HG03432 (cell line): ENCODE measurements around the gene ROBO3.

Experiments used
- ATAC-seq: cut with Tn5 transposase; IDR thresholded peaks from one replicate; pipeline ENCODE4 v1.9.1; 2021; ENCODE audit warnings: mild to moderate bottlenecking, moderate library complexity; ENCODE audit not compliant: unreplicated experiment

The ROBO3 gene

DNA sequence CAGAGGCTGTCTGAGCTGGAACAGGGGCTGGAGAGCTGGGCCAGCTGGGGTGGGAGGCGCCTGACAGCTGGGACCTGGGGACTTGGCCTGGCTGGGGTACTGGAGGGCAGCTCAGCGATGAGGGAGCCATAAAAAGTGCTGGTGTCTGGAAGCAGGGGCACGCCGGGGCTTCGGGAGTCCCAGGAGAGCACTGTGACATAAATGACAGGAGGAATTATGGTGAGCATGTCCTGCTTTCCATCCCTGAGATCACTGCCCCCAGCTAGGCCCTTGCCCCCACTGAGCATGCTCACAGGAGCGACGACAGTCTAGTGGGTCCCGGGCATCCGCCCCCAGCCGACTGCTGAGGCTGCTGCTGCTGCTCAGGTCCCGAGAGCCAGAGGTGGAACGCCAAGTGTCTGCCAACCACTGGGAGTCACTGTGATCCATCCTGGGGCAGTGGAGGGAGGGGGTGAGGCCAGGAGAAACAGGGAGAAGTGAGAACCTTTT is 26.2 kb downstream of the ROBO3 start:
- ATAC-seq = no peak

GRCh38 chr11:124892146-124892545 is 26.9 kb downstream of the ROBO3 start:
- ATAC-seq = no peak

DNA sequence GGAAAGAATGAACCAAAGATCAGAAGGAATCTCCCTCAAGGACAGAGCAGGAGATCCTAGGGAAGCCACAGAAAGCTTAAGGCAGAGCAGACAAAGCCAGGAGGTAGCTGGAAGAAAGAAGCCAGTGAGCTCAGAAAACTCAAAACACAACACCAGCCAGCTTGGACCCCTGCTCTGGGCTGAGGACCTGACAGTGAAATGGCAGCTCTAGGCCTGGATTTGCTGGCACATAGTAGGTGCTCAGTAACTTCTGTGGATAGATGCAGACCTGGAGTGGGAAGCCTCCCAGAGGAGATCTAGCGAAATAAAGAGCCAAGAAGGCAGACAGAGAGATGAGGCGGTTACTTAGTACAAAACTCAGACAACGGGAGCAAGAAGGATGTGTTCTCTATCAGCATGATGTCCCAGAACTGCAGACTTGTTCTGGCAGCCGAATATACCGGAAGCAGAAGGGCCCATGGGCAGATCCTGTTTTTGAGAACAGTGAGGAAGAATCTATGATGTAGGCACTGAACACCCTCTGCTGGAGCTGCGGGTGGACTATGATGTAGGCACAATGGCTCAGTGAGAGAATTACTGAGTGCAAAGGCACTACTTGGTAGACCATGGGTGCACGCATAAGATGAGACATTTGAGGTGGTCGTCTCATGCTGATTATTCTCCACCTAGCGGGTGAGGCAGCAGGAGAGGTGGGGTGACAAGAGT is 27.7 kb downstream of the ROBO3 start:
- ATAC-seq = no peak

- ATAC-seq = no peak
These were observed 28.7 kb downstream of the ROBO3 start for GRCh38 chr11:124893781-124894401.

DNA sequence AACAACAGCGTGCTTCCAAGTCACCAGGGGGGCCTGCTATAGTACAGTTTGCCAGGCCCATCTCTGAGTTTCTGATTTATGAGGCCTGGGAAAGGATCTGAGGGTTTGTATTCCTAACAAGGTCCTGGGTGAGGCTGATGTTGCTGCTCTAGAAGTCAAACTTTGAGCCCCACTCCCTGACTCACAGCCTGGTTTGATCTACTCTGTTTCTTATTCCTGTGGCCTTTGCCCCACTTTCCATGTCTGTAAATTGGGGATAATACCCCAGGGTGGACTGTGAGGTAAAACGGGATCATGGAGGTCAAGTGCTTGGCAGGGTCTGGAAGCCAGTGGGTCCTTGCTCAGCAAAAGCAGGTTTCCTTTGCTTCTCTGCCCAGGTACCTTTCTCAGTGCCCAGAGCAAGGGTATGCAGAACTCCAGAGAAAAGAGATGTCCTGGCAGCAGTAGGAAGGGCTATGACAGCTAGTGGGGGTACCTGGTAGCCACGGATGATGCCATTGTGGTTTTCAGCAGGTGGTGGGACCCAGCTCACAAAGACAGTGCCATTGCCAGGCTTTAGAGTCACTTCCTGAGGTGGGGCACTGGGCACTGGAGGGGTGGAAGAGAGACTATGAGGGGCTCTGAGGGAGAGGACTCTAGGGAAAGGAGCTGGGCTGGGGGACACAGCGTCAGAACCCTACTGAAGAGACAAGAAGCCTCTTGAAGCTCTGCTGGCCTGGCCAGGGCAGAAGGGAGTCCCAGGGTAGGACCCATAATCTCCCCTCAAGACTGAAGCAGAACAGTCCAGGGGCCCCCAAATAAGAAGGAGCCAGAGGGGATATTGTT is 29.6 kb downstream of the ROBO3 start:
- no peak for ATAC-seq

GRCh38 chr11:124895471-124895971 is 30.3 kb downstream of the ROBO3 start:
- no peak for ATAC-seq

GRCh38 chr11:124896071-124896750 is 31.0 kb downstream of the ROBO3 start:
- no peak for ATAC-seq

DNA sequence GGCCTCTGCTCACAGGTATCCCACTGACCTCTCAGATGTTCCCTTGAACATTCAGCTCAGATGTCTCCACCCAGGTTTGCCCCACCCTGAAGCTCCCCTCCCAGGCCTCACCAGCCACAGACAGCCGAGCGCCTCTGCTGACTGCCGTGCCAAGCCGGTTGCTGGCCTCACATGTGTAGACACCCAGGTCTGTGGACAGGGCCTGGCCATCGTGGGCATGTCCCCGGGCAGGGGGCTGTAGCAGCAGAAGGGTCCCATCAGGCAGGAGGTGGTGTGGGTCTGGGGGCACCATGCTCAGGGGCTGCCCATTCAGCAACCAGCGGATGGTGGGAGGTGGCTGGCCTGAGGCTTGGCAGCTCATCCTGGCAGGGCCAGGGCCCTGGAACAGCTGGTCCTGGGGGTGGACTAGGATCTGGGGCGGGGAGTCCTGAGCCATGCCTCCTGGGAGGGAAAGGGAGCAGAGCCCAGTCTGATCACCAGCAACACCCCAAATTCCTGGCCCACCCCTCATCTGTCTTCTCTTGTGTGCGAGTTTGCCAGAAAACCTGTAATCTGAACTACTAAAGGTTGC is 31.7 kb downstream of the ROBO3 start:
- ATAC-seq = no peak

- ATAC-seq = no peak
These were observed 32.5 kb downstream of the ROBO3 start, which contains the start of gene ROBO4 for GRCh38 chr11:124897674-124898262. ROBO4 (minus strand) TSS chr11:124897865; CDS start chr11:124897795, 70 bp downstream.

GRCh38 chr11:124898263-124898680 is 33.0 kb downstream of the ROBO3 start:
- no peak for ATAC-seq

DNA sequence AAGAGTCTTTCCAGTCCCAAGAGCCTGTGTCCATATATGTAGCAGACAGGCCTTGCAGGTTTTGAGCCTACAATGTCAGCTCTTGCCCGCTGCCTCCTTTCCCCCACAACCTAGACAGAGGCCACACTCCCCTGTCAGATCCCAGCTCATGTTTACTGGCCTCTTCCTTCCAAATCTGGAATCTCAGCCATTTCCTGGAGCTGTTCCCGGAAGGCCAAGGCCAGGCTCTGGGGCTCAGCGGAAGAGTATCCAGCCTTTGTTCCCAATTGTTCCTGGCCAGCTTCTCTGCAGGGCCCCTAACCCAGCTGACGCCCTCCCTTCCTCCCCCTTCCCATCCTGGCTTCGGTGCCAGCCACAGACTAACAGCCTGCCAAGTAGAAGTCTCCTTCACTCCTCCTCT is 33.5 kb downstream of the ROBO3 start:
- no peak for ATAC-seq

DNA sequence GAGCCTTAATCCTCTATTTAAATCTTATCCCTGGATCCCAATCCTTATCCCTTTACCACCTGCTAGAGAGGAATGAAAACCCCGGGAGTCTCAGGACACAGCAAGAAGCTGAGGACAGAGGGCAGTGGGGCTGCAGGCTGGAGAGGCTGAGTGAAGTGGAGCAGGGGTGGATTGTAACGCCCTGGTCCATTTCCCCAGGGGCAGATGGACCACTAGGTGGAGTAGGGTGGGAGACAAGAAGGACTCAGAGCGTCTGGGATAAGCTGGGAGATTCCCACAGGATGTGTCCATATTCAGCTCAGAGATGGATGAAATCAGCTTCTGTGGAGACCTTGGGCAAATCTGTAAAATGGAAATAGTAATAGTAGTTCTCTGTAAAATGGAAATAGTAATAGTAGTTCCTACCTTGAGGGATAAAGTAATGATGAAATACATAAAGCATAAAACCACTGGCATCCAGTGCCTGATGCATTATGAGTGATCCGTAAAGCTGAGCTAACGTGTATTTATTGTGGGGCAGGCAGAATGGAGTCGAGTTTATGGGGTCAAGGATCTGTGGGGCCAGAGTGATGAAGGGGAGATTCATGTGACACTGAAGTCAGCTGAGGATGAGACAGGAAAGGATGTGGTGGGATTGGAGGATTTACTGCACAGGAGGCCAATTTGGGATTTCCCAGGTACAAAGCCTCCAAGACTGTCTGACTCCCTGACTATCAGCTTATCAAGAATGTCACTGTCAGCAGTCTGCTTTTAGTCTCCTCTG is 34.3 kb downstream of the ROBO3 start:
- ATAC-seq = no peak

- ATAC-seq = no peak
These were observed 35.2 kb downstream of the ROBO3 start for GRCh38 chr11:124900464-124900863.

- no peak for ATAC-seq
These were observed 37.4 kb downstream of the ROBO3 start for GRCh38 chr11:124902616-124903015.

- ATAC-seq = no peak
These were observed 50.5 kb downstream of the ROBO3 start for GRCh38 chr11:124915541-124916369.

DNA sequence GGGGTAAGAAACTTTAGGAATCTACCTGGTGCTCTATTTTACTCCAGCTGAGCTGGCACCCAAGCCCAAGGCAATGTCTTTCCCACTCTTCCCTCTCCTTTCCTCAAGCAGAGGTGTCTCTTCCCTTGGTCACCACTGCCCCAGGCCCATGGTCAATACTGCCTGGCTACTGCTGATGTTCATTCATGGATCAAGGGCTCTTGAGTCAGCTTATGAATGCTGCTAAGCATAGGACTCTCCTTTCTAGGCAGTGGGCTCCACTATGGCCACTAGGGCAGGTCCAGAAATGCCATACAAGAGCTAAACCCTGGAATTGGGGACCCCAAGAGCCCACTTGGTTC is 51.1 kb downstream of the ROBO3 start:
- no peak for ATAC-seq

DNA sequence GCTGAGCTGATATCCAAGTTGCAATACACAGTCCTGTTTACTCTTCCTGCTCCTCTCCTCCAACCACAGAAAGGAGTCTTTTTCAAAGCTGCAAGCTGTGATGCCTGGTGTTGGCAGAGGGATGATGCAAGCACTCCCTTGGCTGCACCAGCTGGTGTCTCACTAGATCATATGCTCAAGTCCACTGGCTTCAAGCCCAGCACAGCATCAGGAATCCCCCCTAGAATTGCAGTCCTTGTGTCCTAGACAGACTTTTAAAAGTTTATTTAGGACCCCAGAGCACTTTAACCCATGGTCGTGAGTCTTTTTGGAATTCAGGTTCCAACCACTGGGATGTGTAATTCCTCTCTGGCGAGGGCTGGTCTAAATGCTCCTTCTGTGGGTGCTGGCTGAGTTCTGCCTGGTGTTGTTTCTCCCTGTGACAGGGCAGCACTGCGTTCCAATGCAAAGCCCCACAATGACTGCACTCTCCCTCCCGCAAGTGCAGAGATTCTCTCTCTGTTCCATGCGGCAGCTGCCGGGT is 51.9 kb downstream of the ROBO3 start:
- ATAC-seq = no peak

DNA sequence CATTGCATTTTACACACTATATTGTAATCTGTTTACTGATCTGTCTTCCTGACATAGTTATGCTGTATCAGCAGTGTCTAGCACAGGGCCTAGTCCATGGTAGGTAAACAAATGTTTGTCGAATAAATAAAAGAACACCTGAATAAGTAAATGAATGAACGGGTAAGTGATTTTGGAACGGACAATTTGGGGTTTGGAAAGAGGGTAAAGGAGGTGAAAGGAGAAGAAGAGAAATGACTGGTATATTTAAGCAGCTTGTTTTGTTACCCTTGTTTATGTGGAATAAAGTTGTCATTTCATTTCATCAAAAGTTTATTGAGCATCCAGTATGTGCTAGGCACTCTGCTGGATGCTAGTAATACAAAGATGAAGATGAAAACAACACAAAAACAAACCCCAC is 53.7 kb downstream of the ROBO3 start, which contains the start of gene HEPN1:
TSS of gene HEPN1 (plus strand) at position 301 of the 400 bp plus-strand sequence.
- no peak for ATAC-seq
